Uterus (tissue), 4 donors: ENCODE data around the gene SLC13A1. TPM values are rescaled to one million over a fixed set of nuclear protein-coding genes. Genes with fewer than 3 reads are reported as not detected.

Source experiments
- DNase-seq, 2 donors: peaks; one replicate each; pipeline ENCODE4 v3.0.0-alpha.2; 2019 to 2020
- H3K27ac ChIP-seq, 2 donors: fragments of 200-600 bp; sonication (generic); 1 replicate in 1 of 2; 2 replicates in 1 of 2; pipeline ENCODE4 v1.5.1; 2016 to 2018
- H3K27me3 ChIP-seq, 2 donors: fragments of 200-600 bp; sonication (generic); one replicate each; pipeline ENCODE4 v1.5.1; 2018 to 2019; ENCODE audit warnings: control low read depth in 1 of 2
- H3K36me3 ChIP-seq, 2 donors: fragments of 200-600 bp; sonication (generic); one replicate each; pipeline ENCODE4 v1.5.1; 2019; ENCODE audit warnings: control low read depth in 1 of 2
- H3K4me1 ChIP-seq, 2 donors: fragments of 200-600 bp; sonication (generic); one replicate each; pipeline ENCODE4 v1.5.1; 2018 to 2019; ENCODE audit warnings: control low read depth in 1 of 2
- H3K4me3 ChIP-seq, 2 donors: fragments of 200-600 bp; sonication (generic); 1 replicate in 1 of 2; 2 replicates in 1 of 2; pipeline ENCODE4 v1.5.1; 2018 to 2019; ENCODE audit warnings: mild to moderate bottlenecking in 1 of 2
- H3K9me3 ChIP-seq, 2 donors: fragments of 200-600 bp; sonication (generic); one replicate each; pipeline ENCODE4 v1.5.1; 2019; ENCODE audit warnings: control low read depth in 1 of 2
- CTCF ChIP-seq, 4 experiments: fragments of 200-600 bp in 2 of 4; fragments of 450-650 bp in 2 of 4; sonication (generic) in 2 of 4; IDR thresholded peaks; one replicate each; pipeline ENCODE4 v1.5.1; 2016 to 2019; ENCODE audit warnings: antibody characterized with exemption in 4 of 4, mild to moderate bottlenecking in 2 of 4, moderate library complexity in 1 of 4
- POLR2A ChIP-seq, 2 donors: fragments of 450-650 bp; IDR thresholded peaks; one replicate each; pipeline ENCODE4 v1.6.1; 2016; ENCODE audit warnings: antibody characterized with exemption in 2 of 2, mild to moderate bottlenecking in 1 of 2, moderate library complexity in 1 of 2
- intact Hi-C: fragments of 100-400 bp; cut with DNase I; formaldehyde crosslinking; loops from one replicate; pipeline ENCODE4 v1.15.1; 2023; ENCODE audit warnings: low total_unique reads
- total RNA-seq, 4 donors: library from RNA; depleted of rRNA in 3 of 4; stranded (reverse); fragments of >200 nt in 3 of 4; gene quantifications; one replicate each; pipeline versions ENCODE4 v1.1.0 to v1.2.4, GENCODE V29; 2014 to 2023
- donor health status: DM: yes; HTN: yes; CAD: no.

The SLC13A1 gene
- total RNA-seq, 4 donors from 2014 or later: not detected

- no peaks in the 10 kb centered on the region for H3K36me3 ChIP-seq
- H3K27ac ChIP-seq: no peak overlapping the region
- intact Hi-C loops: no loop called here
Measured at GRCh38 chr7:123131556-123131955, 68.2 kb downstream of the SLC13A1 start.

GRCh38 chr7:123131140-123131539, 68.6 kb downstream of the SLC13A1 start:
- Histone ChIP-seq H3K4me1 (no peaks in the 10 kb centered on the region), H3K27ac (no peak overlapping the region), H3K4me3 (no peak overlapping the region), H3K36me3 (no peaks in the 10 kb centered on the region), H3K9me3 (no peaks in the 10 kb centered on the region), H3K27me3 (no peaks in the 10 kb centered on the region)
- TF ChIP-seq POLR2A (IDR thresholded peaks at IDR 0.05): no peak
- no peak for TF ChIP-seq CTCF (IDR thresholded peaks at IDR 0.05)
- DNase-seq: no peak
- intact Hi-C loops: no loop called here

More at GRCh38 chr7:123131556-123131955, 68.2 kb downstream of the SLC13A1 start:
- Histone ChIP-seq H3K4me3 (no peak overlapping the region), H3K4me1 (no peaks in the 10 kb centered on the region), H3K9me3 (no peaks in the 10 kb centered on the region), H3K27me3 (no peaks in the 10 kb centered on the region)
- DNase-seq: no peak
- no peak for TF ChIP-seq CTCF (IDR thresholded peaks at IDR 0.05)
- TF ChIP-seq POLR2A (IDR thresholded peaks at IDR 0.05): no peak

GRCh38 chr7:123126691-123127090, 73.1 kb downstream of the SLC13A1 start:
- no peak overlapping the region for H3K27ac ChIP-seq
- H3K4me1 ChIP-seq: no peaks in the 10 kb centered on the region
- no peaks in the 10 kb centered on the region for H3K36me3 ChIP-seq
- no peak for DNase-seq
- TF ChIP-seq CTCF (IDR thresholded peaks at IDR 0.05) (no peak), POLR2A (IDR thresholded peaks at IDR 0.05) (no peak)
- H3K4me3 ChIP-seq: no peak overlapping the region
- H3K9me3 ChIP-seq: no peaks in the 10 kb centered on the region
- intact Hi-C loops: no loop called here
- H3K27me3 ChIP-seq: no peaks in the 10 kb centered on the region

GRCh38 chr7:123126171-123126570, 73.6 kb downstream of the SLC13A1 start:
- TF ChIP-seq POLR2A (IDR thresholded peaks at IDR 0.05) (no peak), CTCF (IDR thresholded peaks at IDR 0.05) (no peak)
- Histone ChIP-seq H3K4me1 (no peaks in the 10 kb centered on the region), H3K27ac (no peak overlapping the region), H3K27me3 (no peaks in the 10 kb centered on the region), H3K9me3 (no peaks in the 10 kb centered on the region), H3K4me3 (no peak overlapping the region), H3K36me3 (no peaks in the 10 kb centered on the region)
- intact Hi-C loops: no loop called here
- no peak for DNase-seq

- H3K9me3 ChIP-seq: no peaks in the 10 kb centered on the region
- TF ChIP-seq CTCF (IDR thresholded peaks at IDR 0.05) (no peak), POLR2A (IDR thresholded peaks at IDR 0.05) (no peak)
- no peak overlapping the region for H3K4me3 ChIP-seq
- no peak overlapping the region for H3K27ac ChIP-seq
- H3K36me3 ChIP-seq: no peaks in the 10 kb centered on the region
- intact Hi-C loops: no loop called here
- DNase-seq: no peak
- H3K4me1 ChIP-seq: no peaks in the 10 kb centered on the region
- no peaks in the 10 kb centered on the region for H3K27me3 ChIP-seq
Measured at GRCh38 chr7:123125231-123125630, 74.5 kb downstream of the SLC13A1 start.
